Hepatocyte (in vitro differentiated cells): ENCODE data around the gene LITAFD. TPM values are rescaled to one million over a fixed set of nuclear protein-coding genes. Genes with fewer than 3 reads are reported as not detected.
"Not testable (repeated sequence)": the region's sequence is repeated elsewhere in the genome, so short reads cannot be mapped to it uniquely, and the experiment has no call there.

Source experiments
- DNase-seq: peaks from one replicate; pipeline ENCODE4 v3.0.0-alpha.2; 2016; ENCODE audit warnings: low spot score
- H2AFZ ChIP-seq: fragments of 200-600 bp; sonication (generic); 2 replicates; pipeline ENCODE4 v1.6.0; 2016; ENCODE audit warnings: antibody characterized with exemption, mild to moderate bottlenecking
- H3K27ac ChIP-seq: fragments of 200-600 bp; sonication (generic); 2 replicates; pipeline ENCODE4 v1.5.1; 2016; ENCODE audit warnings: mild to moderate bottlenecking
- H3K27me3 ChIP-seq: fragments of 200-600 bp; sonication (generic); 2 replicates; pipeline ENCODE4 v1.6.1; 2016
- H3K36me3 ChIP-seq: fragments of 200-600 bp; sonication (generic); replicated peaks from 2 replicates; pipeline ENCODE4 v1.5.1; 2016; ENCODE audit warnings: low read depth; ENCODE audit not compliant: insufficient read depth
- H3K4me1 ChIP-seq: fragments of 200-600 bp; sonication (generic); 2 replicates; pipeline ENCODE4 v1.5.1; 2016; ENCODE audit warnings: mild to moderate bottlenecking, moderate library complexity; ENCODE audit not compliant: insufficient read depth
- H3K4me2 ChIP-seq: fragments of 200-600 bp; sonication (generic); 2 replicates; pipeline ENCODE4 v1.6.0; 2016
- H3K4me3 ChIP-seq: fragments of 200-600 bp; sonication (generic); 2 replicates; pipeline ENCODE4 v1.5.1; 2016; ENCODE audit warnings: mild to moderate bottlenecking
- H3K79me2 ChIP-seq: fragments of 200-600 bp; sonication (generic); 2 replicates; pipeline ENCODE4 v1.6.0; 2017; ENCODE audit warnings: mild to moderate bottlenecking
- H3K9me2 ChIP-seq: fragments of 200-600 bp; sonication (generic); replicated peaks from 2 replicates; pipeline ENCODE4 v1.6.0; 2017; ENCODE audit warnings: mild to moderate bottlenecking; ENCODE audit not compliant: insufficient read depth
- H3K9me3 ChIP-seq: fragments of 200-600 bp; sonication (generic); 2 replicates; pipeline ENCODE4 v1.5.1; 2016; ENCODE audit warnings: low read depth, mild to moderate bottlenecking
- H4K20me1 ChIP-seq: fragments of 200-600 bp; sonication (generic); 2 replicates; pipeline ENCODE4 v1.6.0; 2016; ENCODE audit warnings: mild to moderate bottlenecking; ENCODE audit not compliant: insufficient read depth, poor library complexity, severe bottlenecking
- EZH2 ChIP-seq: fragments of 200-600 bp; sonication (generic); IDR thresholded peaks from 2 replicates; pipeline ENCODE4 v1.6.1; 2016; ENCODE audit warnings: antibody characterized with exemption, mild to moderate bottlenecking, borderline replicate concordance
- EZH2phosphoT487 ChIP-seq: fragments of 200-600 bp; sonication (generic); IDR thresholded peaks from one replicate; pipeline ENCODE4 v1.6.1; 2018; ENCODE audit warnings: antibody characterized with exemption, mild to moderate bottlenecking, low read depth, moderate library complexity; ENCODE audit not compliant: unreplicated experiment, severe bottlenecking
- WGBS: methylation state at CpG from one replicate; pipeline ENCODE4 v1.1.6; 2016; ENCODE audit warnings: low lambda C conversion rate; ENCODE audit errors: missing lambda C conversion rate; 5-methylcytosine and 5-hydroxymethylcytosine counted together
- polyA plus RNA-seq: library from polyadenylated mRNA; unstranded; fragments of >200 nt; fragmentation: Nextera tagmentation; extraction: Ambion mirVana; gene quantifications from 2 replicates; pipeline ENCODE4 v1.2.1, GENCODE V29; 2016
- total RNA-seq: library from RNA; depleted of rRNA; stranded (reverse); fragments of >200 nt; gene quantifications from 2 replicates; pipeline ENCODE4 v1.2.3, GENCODE V29; 2014
- TF ChIP-seq, protein P1 (sequence below): fragments of 200-600 bp; sonication (generic); IDR thresholded peaks from 2 replicates; pipeline ENCODE4 v1.5.1; 2016; ENCODE audit warnings: antibody characterized with exemption, mild to moderate bottlenecking; ENCODE audit not compliant: poor library complexity

The LITAFD gene
- total and polyA plus RNA-seq, 2 experiments from 2014 or later, result not detected

DNA sequence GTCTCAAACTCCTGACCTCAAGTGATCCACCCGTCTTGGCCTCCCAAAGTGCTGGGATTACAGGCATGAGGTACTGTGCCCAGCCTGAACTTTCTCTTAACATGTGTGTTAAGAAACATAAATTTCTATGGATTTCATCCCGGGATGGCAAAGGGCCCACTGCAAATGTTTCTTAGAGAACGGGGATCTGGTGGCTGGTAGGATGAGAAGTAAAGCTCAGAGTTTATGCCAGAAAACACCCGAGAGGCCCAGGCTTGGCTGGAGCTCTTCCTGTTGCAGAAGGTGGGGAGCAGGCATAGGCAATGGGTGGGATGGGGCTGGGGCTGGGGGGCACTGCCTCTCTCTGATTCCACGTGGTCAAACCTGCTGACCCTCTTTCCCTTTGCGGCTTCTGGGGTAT is 7.8 kb upstream of the LITAFD start:
- H3K36me3 ChIP-seq, result no peaks in the 10 kb centered on the region
- H3K4me1 ChIP-seq, result peaks cover 15% of the 10 kb centered on the region
- no peaks in the 10 kb centered on the region for H3K79me2 ChIP-seq
- peak; percentile 46 for DNase-seq
- no peaks in the 10 kb centered on the region for H3K9me2 ChIP-seq
- no peak overlapping the region for H2AFZ ChIP-seq
- peak overlapping the region; percentile 26 for H3K27ac ChIP-seq
- no peak overlapping the region for H3K4me2 ChIP-seq
- TF ChIP-seq, protein P1, sequence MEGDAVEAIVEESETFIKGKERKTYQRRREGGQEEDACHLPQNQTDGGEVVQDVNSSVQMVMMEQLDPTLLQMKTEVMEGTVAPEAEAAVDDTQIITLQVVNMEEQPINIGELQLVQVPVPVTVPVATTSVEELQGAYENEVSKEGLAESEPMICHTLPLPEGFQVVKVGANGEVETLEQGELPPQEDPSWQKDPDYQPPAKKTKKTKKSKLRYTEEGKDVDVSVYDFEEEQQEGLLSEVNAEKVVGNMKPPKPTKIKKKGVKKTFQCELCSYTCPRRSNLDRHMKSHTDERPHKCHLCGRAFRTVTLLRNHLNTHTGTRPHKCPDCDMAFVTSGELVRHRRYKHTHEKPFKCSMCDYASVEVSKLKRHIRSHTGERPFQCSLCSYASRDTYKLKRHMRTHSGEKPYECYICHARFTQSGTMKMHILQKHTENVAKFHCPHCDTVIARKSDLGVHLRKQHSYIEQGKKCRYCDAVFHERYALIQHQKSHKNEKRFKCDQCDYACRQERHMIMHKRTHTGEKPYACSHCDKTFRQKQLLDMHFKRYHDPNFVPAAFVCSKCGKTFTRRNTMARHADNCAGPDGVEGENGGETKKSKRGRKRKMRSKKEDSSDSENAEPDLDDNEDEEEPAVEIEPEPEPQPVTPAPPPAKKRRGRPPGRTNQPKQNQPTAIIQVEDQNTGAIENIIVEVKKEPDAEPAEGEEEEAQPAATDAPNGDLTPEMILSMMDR, result no peak
- TF ChIP-seq EZH2 (no peak), EZH2phosphoT487 (no peak)
- H3K27me3 ChIP-seq, result no peaks in the 10 kb centered on the region
- no peaks in the 10 kb centered on the region for H3K9me3 ChIP-seq
- WGBS, result 64% methylated on average over 6 of the region's 6 CpGs
- H4K20me1 ChIP-seq, result no peaks in the 10 kb centered on the region
- no peak overlapping the region for H3K4me3 ChIP-seq

DNA sequence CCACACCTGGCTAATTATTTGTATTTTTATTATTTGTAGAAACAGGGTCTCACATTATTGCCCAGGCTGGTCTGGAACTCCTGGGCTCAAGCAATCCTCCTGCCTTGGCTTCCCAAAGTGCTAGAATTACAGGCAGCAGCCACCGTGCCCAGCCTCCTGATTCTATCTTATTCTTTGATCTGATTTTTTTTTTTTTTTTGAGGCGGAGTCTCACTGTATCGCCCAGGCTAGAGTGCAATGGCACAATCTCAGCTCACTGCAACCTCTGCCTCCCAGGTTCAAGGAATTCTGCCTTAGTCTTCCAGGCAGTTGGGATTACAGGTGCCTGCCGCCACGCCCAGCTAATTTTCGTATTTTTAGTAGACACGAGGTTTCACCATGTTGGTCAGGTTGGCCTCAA is 6.8 kb upstream of the LITAFD start:
- not testable (repeated sequence) for H3K4me1 ChIP-seq, H3K9me3 ChIP-seq, H3K4me3 ChIP-seq, H3K79me2 ChIP-seq, H3K27ac ChIP-seq, H2AFZ ChIP-seq, H3K9me2 ChIP-seq, H3K36me3 ChIP-seq, H4K20me1 ChIP-seq, H3K27me3 ChIP-seq, H3K4me2 ChIP-seq, DNase-seq
- 85% methylated on average over 7 of the region's 7 CpGs for WGBS

DNA sequence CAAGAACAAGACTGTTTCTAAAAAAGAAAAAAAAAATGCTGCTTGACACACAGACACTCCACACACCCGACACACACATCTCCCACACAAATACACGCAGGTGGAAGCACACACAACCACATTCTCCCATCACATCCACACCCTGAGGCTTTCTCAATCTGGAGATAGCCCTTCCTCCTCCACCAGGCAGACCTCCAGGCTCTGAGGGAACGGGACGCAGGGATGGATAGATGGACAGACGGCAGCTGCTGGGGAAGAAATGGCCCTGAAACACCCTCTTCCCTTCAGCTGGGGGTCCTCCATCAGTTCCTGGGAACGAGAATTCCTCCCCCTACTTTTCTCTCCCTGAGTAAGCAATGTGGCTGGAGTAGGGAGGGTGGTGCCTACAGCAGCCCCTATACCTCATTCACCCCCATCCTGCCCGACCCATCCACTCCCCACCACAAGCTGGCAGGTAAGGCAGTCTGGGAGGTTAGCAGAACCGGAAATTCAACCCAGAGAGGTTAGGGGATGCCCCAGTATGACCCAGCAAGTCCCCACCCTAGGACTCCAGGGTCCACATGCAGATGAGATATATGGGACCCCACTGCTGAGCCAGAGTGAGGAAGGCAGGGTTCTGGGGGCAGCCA is 4.1 kb upstream of the LITAFD start:
- Histone ChIP-seq H3K9me2 (no peaks in the 10 kb centered on the region), H2AFZ (no peak overlapping the region), H3K9me3 (no peaks in the 10 kb centered on the region), H3K4me1 (no peaks in the 10 kb centered on the region), H3K4me2 (no peak overlapping the region), H4K20me1 (no peaks in the 10 kb centered on the region), H3K4me3 (no peak overlapping the region), H3K27ac (peak overlapping the region; percentile 88), H3K79me2 (no peaks in the 10 kb centered on the region), H3K27me3 (no peaks in the 10 kb centered on the region), H3K36me3 (no peaks in the 10 kb centered on the region)
- no peak for TF ChIP-seq EZH2phosphoT487
- TF ChIP-seq, protein P1, result no peak
- TF ChIP-seq EZH2, result no peak
- 72% methylated on average over 8 of the region's 8 CpGs for WGBS
- DNase-seq, result no peak

DNA sequence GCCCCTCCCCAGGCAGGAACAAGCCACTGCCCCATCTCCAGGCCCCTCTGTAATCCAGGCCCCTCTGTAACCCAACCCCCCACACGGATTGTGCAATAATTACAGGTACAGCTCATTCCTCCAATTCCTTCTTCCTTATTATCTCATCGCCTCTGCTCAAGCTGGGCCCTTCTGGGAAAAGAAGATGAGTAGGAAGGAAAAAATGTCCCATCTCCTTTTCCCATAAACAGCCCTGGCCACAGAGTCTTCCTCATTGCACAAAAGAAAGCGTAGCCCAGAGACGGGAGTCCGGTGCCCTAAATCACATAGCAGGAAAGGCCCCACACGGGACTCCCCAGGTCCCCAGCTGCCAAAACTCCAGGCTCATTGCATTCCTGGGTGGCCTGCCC is 3.6 kb upstream of the LITAFD start:
- peak; percentile 72 for DNase-seq
- H3K9me3 ChIP-seq, result no peaks in the 10 kb centered on the region
- 53% methylated on average over 6 of the region's 6 CpGs for WGBS
- no peaks in the 10 kb centered on the region for H3K9me2 ChIP-seq
- peak overlapping the region; percentile 88 for H3K27ac ChIP-seq
- H4K20me1 ChIP-seq, result no peaks in the 10 kb centered on the region
- peak overlapping the region; percentile 40 for H3K4me2 ChIP-seq
- TF ChIP-seq EZH2, result no peak
- TF ChIP-seq EZH2phosphoT487, result no peak
- TF ChIP-seq, protein P1, result no peak
- no peak overlapping the region for H2AFZ ChIP-seq
- H3K4me1 ChIP-seq, result no peaks in the 10 kb centered on the region
- no peaks in the 10 kb centered on the region for H3K27me3 ChIP-seq
- H3K79me2 ChIP-seq, result no peaks in the 10 kb centered on the region
- H3K4me3 ChIP-seq, result no peak overlapping the region
- H3K36me3 ChIP-seq, result no peaks in the 10 kb centered on the region
